Keratinocyte (primary cell): Measurements from ENCODE around the gene TRMT10B.

Experiments used
- EZH2 ChIP-seq: IDR thresholded peaks from one replicate; pipeline ENCODE4 v1.6.1; 2012; ENCODE audit warnings: inconsistent platforms, mild to moderate bottlenecking, low read length, moderate library complexity
- TF ChIP-seq, protein P1 (sequence below), 3 experiments: IDR thresholded peaks in 1 of 3; conservative IDR thresholded peaks in 1 of 3; optimal IDR thresholded peaks in 1 of 3; 2 replicates in 2 of 3; 3 replicates in 1 of 3; pipeline versions ENCODE3 to v1.5.1; 2011; ENCODE audit warnings: low read length in 3 of 3, mild to moderate bottlenecking in 3 of 3, moderate library complexity in 2 of 3, control low read depth in 1 of 3, inconsistent platforms in 1 of 3; ENCODE audit not compliant: insufficient read depth in 2 of 3; ENCODE audit errors: extremely low read depth in 1 of 3

DNA sequence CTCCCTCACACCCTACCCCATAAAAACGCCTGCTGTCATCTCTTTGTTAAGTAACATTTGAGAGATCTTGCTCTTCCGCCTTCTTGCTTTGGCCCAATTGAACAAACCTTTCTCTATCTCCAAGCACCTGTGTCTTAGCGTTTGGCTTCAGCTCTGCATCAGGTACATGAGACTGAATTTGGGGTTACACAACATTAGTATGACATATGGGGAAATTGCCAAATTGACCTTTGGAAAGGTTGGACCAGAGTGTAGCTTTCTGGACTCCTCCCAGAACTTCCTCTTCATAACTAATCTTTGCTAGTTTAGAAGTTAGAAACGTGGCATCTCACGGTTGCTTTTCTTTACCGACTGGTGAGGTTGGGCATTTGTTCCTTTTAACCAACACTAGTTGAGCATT is 34.7 kb downstream of the TRMT10B start:
- no peak for TF ChIP-seq EZH2
- TF ChIP-seq, protein P1, sequence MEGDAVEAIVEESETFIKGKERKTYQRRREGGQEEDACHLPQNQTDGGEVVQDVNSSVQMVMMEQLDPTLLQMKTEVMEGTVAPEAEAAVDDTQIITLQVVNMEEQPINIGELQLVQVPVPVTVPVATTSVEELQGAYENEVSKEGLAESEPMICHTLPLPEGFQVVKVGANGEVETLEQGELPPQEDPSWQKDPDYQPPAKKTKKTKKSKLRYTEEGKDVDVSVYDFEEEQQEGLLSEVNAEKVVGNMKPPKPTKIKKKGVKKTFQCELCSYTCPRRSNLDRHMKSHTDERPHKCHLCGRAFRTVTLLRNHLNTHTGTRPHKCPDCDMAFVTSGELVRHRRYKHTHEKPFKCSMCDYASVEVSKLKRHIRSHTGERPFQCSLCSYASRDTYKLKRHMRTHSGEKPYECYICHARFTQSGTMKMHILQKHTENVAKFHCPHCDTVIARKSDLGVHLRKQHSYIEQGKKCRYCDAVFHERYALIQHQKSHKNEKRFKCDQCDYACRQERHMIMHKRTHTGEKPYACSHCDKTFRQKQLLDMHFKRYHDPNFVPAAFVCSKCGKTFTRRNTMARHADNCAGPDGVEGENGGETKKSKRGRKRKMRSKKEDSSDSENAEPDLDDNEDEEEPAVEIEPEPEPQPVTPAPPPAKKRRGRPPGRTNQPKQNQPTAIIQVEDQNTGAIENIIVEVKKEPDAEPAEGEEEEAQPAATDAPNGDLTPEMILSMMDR (optimal IDR thresholded peaks at IDR 0.05 in 1 of 3, IDR thresholded peaks at IDR 0.05 in 1 of 3, conservative IDR thresholded peaks at IDR 0.05 in 1 of 3; ENCODE audit: extremely low read depth in 1 of 3, insufficient read depth in 2 of 3, low read length in 3 of 3), result no peak
